ENCODE measurements around the gene TNFRSF14. TPM values are rescaled to one million over a fixed set of nuclear protein-coding genes. Genes with fewer than 3 reads are reported as not detected.

Gene TNFRSF14
- total RNA-seq, 1 experiment from 2014 or later, result 24.4 TPM

DNA sequence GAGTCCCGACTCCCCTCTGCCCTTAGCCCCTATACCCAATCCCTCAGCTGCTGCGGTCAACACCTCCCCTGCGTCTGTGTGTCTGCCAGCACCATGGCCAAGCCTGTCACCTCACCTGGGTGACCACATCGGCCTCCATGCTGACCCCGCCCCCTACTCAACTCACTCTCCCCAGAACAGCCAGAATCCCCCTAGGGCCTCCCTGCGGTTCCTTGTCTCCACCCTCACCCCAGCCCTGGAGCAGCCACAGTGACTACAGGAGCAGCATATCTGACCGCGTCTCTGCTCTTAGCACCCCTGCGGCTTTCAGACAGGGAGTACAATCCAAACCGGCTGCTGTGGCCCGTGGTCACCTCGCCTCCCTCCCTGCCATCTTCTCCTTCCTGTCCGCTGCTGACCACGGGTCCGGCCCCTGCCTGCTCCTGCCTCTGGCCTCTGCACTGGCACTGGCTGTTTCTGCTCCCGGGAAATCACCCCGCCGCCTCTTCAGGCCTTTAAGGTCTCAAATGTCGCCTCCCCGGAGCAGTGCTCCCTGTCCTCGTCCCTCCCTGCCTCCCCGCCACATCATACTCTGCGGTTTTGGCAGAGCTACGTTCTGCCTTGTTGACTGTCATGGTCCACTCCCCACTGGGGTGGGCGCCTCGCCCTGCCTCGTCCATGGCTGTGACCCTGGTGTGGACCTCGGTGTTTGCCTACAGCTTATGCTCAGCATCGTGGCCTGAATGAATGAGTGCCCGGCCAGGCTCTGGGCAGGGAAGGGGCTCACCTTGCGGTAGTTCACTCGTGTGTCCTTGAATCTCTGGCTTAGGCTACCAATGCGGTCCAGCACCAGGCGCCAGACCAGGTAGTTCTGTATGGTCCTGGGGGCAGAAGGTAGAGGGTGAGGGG lies 41.5 kb downstream of the TNFRSF14 start:
- H3K36me3 Mint-ChIP-seq (ENCODE audit: insufficient read depth, unreplicated experiment), result peaks cover 4% of the 10 kb centered on the region
- TF ChIP-seq, protein P1, sequence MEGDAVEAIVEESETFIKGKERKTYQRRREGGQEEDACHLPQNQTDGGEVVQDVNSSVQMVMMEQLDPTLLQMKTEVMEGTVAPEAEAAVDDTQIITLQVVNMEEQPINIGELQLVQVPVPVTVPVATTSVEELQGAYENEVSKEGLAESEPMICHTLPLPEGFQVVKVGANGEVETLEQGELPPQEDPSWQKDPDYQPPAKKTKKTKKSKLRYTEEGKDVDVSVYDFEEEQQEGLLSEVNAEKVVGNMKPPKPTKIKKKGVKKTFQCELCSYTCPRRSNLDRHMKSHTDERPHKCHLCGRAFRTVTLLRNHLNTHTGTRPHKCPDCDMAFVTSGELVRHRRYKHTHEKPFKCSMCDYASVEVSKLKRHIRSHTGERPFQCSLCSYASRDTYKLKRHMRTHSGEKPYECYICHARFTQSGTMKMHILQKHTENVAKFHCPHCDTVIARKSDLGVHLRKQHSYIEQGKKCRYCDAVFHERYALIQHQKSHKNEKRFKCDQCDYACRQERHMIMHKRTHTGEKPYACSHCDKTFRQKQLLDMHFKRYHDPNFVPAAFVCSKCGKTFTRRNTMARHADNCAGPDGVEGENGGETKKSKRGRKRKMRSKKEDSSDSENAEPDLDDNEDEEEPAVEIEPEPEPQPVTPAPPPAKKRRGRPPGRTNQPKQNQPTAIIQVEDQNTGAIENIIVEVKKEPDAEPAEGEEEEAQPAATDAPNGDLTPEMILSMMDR (IDR thresholded peaks at IDR 0.05; ENCODE audit: unreplicated experiment), result no peak
- H3K4me3 Mint-ChIP-seq (ENCODE audit: low read depth, unreplicated experiment), result no peak overlapping the region
- H3K9me3 Mint-ChIP-seq (ENCODE audit: low read depth, unreplicated experiment), result no peaks in the 10 kb centered on the region
- intact Hi-C loops (cut with micrococcal nuclease; ENCODE audit: unreplicated experiment), result no loop called here
- H3K27ac Mint-ChIP-seq (ENCODE audit: unreplicated experiment), result no peak overlapping the region
- CTCF ChIA-PET, result no interaction called here
- no peak for DNase-seq
- BruUV-seq (replicated peaks), result no TSS peak
- H3K4me1 Mint-ChIP-seq (ENCODE audit: low read depth, unreplicated experiment), result peaks cover 14% of the 10 kb centered on the region
- peaks cover 39% of the 10 kb centered on the region for H3K27me3 Mint-ChIP-seq (ENCODE audit: unreplicated experiment)

DNA sequence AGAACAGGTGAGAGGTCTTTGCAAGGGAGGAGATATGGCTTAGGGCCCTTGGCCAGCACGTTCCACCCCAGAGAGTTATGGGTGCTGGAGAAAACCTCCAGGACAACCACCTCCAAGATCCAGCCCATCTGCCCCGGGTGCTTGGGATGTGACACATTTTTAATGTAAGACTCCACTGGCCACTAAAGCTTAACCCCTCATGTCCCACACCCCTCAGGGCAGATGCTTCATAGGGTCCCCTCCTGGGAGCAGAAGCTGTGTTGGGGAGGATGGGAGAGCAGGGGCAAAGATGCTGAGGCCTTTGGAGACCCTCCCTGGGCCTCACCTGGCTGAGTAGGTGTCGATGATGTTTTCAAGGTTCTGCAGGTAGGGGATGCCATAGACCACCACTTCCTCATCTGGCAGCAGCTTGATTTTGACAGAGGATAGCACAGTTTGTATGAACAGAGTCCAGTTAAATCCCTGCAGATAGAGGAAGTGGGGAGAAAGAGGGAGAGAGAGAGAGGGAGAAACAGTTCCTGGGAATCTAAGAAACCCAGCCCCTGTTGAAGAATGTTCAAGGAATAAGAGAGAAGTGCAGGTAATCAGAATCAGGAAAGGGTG lies 42.3 kb downstream of the TNFRSF14 start:
- CTCF ChIA-PET, result no interaction called here
- no peak for DNase-seq
- no peaks in the 10 kb centered on the region for H3K36me3 Mint-ChIP-seq (ENCODE audit: insufficient read depth, unreplicated experiment)
- BruUV-seq (replicated peaks), result no TSS peak
- H3K27ac Mint-ChIP-seq (ENCODE audit: unreplicated experiment), result no peak overlapping the region
- TF ChIP-seq, protein P1 (IDR thresholded peaks at IDR 0.05; ENCODE audit: unreplicated experiment), result no peak
- H3K9me3 Mint-ChIP-seq (ENCODE audit: low read depth, unreplicated experiment), result no peaks in the 10 kb centered on the region
- intact Hi-C loops (cut with micrococcal nuclease; ENCODE audit: unreplicated experiment), result no loop called here
- H3K4me3 Mint-ChIP-seq (ENCODE audit: low read depth, unreplicated experiment), result no peak overlapping the region
- peaks cover 46% of the 10 kb centered on the region for H3K27me3 Mint-ChIP-seq (ENCODE audit: unreplicated experiment)
- peaks cover 9% of the 10 kb centered on the region for H3K4me1 Mint-ChIP-seq (ENCODE audit: low read depth, unreplicated experiment)

DNA sequence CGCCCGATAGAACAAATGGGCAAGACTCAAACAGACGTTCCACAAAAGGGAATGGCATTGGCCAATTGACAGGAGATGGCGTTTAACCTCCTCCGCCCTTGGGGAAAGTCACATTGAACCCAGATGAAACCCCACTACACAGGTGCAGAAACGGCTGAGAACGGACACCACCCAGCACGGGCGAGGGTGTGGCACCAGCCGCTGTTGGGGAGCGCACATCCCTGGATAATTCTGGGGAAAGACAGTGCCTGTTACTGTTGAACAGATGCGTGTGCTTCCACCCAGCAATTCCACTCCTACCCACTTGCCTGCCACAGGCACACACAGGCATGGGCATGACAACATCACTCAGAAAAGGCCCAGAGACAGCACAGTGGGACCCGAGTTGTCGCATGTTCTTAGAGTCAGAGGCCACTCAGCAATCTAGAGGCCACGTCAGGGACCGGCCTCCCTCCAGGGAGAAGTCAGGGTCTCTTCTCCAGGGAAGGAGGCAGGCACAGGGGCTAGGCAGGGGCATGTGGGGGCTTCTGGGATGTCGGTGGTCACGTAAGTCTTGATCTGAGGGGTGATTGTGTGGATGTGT lies 45.6 kb downstream of the TNFRSF14 start:
- no peak overlapping the region for H3K27ac Mint-ChIP-seq (ENCODE audit: unreplicated experiment)
- no peaks in the 10 kb centered on the region for H3K9me3 Mint-ChIP-seq (ENCODE audit: low read depth, unreplicated experiment)
- peaks cover 3% of the 10 kb centered on the region for H3K36me3 Mint-ChIP-seq (ENCODE audit: insufficient read depth, unreplicated experiment)
- H3K4me1 Mint-ChIP-seq (ENCODE audit: low read depth, unreplicated experiment), result peaks cover 9% of the 10 kb centered on the region
- no peak overlapping the region for H3K4me3 Mint-ChIP-seq (ENCODE audit: low read depth, unreplicated experiment)
- DNase-seq, result no peak
- H3K27me3 Mint-ChIP-seq (ENCODE audit: unreplicated experiment), result peaks cover 45% of the 10 kb centered on the region
- TF ChIP-seq, protein P1 (IDR thresholded peaks at IDR 0.05; ENCODE audit: unreplicated experiment), result no peak
- BruUV-seq (replicated peaks), result no TSS peak
- CTCF ChIA-PET, result no interaction called here
- intact Hi-C loops (cut with micrococcal nuclease; ENCODE audit: unreplicated experiment), result no loop called here

DNA sequence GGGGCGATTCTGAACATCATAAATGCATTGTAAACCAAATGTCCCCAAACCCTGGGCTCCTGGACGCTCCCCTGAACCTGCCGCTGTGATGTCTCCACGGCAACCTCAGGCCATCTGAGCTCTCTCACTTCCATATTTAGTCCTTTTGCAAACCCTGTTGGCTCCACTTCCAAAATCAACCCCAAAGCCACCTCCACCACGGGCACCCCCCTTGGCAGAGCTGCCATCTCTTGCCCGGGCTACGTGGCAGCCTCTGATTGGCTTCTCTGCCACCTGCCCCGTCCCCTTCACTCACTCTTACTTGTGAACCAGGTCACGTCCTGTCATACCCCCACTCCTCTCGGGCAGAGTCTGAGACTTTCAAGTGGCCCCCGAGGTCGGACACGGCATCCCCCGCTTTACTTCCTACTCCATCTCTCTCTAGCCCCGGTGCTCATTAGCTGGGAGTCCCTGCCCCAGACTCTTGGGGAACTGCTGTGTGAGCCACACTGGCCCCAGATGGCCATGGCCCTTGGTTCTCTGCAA lies 46.2 kb downstream of the TNFRSF14 start:
- no peak overlapping the region for H3K27ac Mint-ChIP-seq (ENCODE audit: unreplicated experiment)
- peaks cover 7% of the 10 kb centered on the region for H3K4me1 Mint-ChIP-seq (ENCODE audit: low read depth, unreplicated experiment)
- H3K36me3 Mint-ChIP-seq (ENCODE audit: insufficient read depth, unreplicated experiment), result peaks cover 3% of the 10 kb centered on the region
- TF ChIP-seq, protein P1 (IDR thresholded peaks at IDR 0.05; ENCODE audit: unreplicated experiment), result no peak
- BruUV-seq (replicated peaks), result no TSS peak
- intact Hi-C loops (cut with micrococcal nuclease; ENCODE audit: unreplicated experiment), result no loop called here
- peaks cover 39% of the 10 kb centered on the region for H3K27me3 Mint-ChIP-seq (ENCODE audit: unreplicated experiment)
- H3K4me3 Mint-ChIP-seq (ENCODE audit: low read depth, unreplicated experiment), result no peak overlapping the region
- DNase-seq, result no peak
- no peaks in the 10 kb centered on the region for H3K9me3 Mint-ChIP-seq (ENCODE audit: low read depth, unreplicated experiment)
- CTCF ChIA-PET, result no interaction called here

All from Calu3 (cell line).